ACC112 (cell line): ENCODE measurements around the gene CFAP97D2.
"Not testable (repeated sequence)": the region's sequence is repeated elsewhere in the genome, so short reads cannot be mapped to it uniquely, and the experiment has no call there.

ENCODE experiments used
- H2AFZ ChIP-seq: fragments of 200-600 bp; sonication (generic); one replicate; pipeline ENCODE4 v1.6.0; 2017; ENCODE audit warnings: antibody characterized with exemption, low read length; ENCODE audit not compliant: unreplicated experiment
- H3K27ac ChIP-seq: fragments of 200-600 bp; sonication (generic); 2 replicates; pipeline ENCODE4 v1.5.1; 2014; ENCODE audit warnings: low read depth, mild to moderate bottlenecking, antibody characterized with exemption, low read length, moderate library complexity
- H3K27me3 ChIP-seq: fragments of 200-600 bp; sonication (generic); 2 replicates; pipeline ENCODE4 v1.6.1; 2014; ENCODE audit warnings: mild to moderate bottlenecking, antibody characterized with exemption, low read length, moderate library complexity, mixed read lengths; ENCODE audit not compliant: insufficient read depth
- H3K36me3 ChIP-seq: fragments of 200-600 bp; sonication (generic); 2 replicates; pipeline ENCODE4 v1.6.1; 2016; ENCODE audit warnings: mild to moderate bottlenecking, antibody characterized with exemption, low read length, moderate library complexity, mixed read lengths; ENCODE audit not compliant: insufficient read depth
- H3K4me1 ChIP-seq: fragments of 200-600 bp; sonication (generic); one replicate; pipeline ENCODE4 v1.6.1; 2016; ENCODE audit warnings: low read length, mixed read lengths; ENCODE audit not compliant: insufficient read depth, unreplicated experiment, control insufficient read depth
- H3K4me3 ChIP-seq: fragments of 200-600 bp; sonication (generic); 2 replicates; pipeline ENCODE4 v1.5.1; 2014; ENCODE audit warnings: mild to moderate bottlenecking, low read depth, low read length
- H3K79me2 ChIP-seq: fragments of 200-600 bp; sonication (generic); one replicate; pipeline ENCODE4 v1.6.0; 2016; ENCODE audit warnings: low read length; ENCODE audit not compliant: control insufficient read depth, unreplicated experiment, insufficient read depth

CFAP97D2 gene

DNA sequence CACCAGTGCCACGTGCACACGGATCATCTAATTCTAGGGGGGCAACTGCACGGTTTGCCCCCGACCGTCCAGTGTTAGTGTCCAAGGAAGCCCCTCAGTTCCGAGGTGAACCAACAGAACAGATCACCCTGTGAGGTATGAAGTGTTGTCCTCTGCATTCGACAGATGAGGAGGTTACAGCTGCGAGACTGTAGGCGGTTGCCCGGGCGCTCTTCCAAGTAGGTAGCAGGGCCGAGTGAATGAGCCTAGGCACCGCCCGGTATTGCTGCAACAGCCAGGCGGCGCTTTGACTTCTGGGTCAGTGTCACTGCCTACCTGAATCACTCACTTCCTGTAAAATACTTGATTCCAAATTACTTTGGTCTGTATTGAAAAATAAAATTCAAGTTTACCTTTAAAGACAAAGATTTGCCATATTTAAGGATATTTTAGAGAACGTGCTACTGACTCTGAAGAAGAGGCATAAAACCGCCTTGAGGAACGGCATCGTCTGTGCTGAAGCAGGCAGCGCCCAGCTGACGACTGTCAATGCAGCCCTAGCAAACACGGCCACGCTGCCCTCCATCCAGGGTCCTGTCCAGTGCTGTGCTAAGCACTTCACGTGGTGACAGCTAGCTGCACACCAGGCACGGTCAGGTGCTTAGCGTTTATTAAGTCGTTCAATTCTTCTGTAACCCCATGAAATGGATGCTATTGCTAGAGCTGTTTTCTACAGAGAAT lies 27.3 kb upstream of the CFAP97D2 start:
- Histone ChIP-seq H3K4me3 (no peak overlapping the region), H3K4me1 (no peaks in the 10 kb centered on the region), H3K27ac (no peak overlapping the region)

DNA sequence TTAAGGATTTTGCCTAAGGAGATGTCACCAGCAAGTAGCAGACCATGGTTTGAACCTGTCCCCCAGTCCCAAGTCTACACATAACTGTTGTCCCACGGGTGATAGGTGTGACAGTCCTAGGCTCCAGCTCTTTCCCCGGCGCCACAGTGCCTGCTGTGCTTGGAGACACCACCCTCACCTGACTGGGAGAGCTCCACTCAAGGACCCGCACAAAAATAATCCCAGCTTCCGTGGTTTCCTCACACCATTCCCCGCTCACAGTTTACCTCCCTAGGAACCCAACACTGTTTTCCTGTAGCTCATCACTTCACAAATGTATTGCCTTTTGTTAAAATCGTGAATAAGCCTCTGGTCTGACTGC lies 26.8 kb upstream of the CFAP97D2 start:
- H3K4me3 ChIP-seq = no peak overlapping the region
- H3K36me3 ChIP-seq = no peaks in the 10 kb centered on the region
- no peaks in the 10 kb centered on the region for H3K79me2 ChIP-seq
- no peak overlapping the region for H3K27ac ChIP-seq
- peaks cover 3% of the 10 kb centered on the region; the same call in 1 of the 2 replicates for H3K27me3 ChIP-seq
- no peak overlapping the region for H2AFZ ChIP-seq
- no peaks in the 10 kb centered on the region for H3K4me1 ChIP-seq

More for the DNA sequence above, 27.3 kb upstream of the CFAP97D2 start:
- no peaks in the 10 kb centered on the region for H3K79me2 ChIP-seq
- no peak overlapping the region for H2AFZ ChIP-seq
- no peaks in the 10 kb centered on the region for H3K36me3 ChIP-seq
- H3K27me3 ChIP-seq = peaks cover 3% of the 10 kb centered on the region; the same call in 1 of the 2 replicates

DNA sequence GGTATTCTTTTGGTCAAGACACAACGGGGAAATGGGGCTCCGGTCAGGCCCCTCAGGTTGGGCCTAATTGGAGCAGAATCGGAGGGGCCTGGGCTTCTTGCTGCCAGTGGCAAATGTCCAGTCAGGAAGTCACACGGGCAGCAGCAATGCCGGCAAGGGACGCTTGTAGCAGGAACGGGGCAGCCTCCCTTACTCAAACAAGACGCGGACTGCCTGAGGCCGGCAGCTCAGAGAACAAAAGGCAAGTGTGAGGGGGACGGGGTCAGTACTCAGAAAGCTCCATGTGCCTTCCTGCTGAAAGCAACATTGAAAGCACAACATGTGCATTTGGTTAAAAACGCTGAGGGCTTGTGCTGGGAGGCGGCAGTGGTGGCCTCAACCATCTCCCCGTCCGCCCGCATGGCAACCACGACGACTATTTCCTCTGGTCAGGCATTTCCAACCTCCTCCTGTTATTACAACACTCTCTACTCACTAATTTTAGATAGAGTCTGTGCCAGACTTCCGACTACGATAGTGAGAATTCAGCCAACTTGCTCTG lies 26.2 kb upstream of the CFAP97D2 start:
- Histone ChIP-seq H3K4me1 (no peaks in the 10 kb centered on the region), H2AFZ (no peak overlapping the region), H3K27ac (no peak overlapping the region), H3K4me3 (no peak overlapping the region), H3K79me2 (no peaks in the 10 kb centered on the region), H3K27me3 (peaks cover 3% of the 10 kb centered on the region; the same call in 1 of the 2 replicates), H3K36me3 (no peaks in the 10 kb centered on the region)

DNA sequence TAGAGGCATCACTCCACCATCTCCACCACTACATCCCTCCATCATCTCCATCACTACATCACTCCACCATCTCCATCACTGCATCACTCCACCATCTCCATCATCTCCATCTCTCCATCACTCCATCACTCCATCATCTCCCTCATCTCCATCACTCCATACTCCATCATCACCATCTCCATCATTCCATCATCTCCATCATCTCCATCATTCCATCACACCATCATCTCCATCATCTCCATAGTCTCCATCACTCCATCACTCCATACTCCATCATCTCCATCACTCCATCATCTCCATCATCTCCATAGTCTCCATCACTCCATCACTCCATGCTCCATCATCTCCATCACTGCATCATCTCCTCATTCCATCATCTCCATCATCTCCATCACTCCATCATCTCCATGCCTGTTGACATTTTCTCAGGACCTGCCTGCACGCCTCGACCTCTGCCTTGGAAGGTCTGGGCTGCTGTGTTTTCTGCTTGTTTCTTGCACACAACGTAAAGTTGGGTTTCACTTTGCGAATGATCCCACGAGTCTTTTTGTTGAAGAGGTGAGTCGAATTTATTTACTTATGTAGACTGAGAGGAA lies 25.5 kb upstream of the CFAP97D2 start:
- no peaks in the 10 kb centered on the region for H3K79me2 ChIP-seq
- H3K4me3 ChIP-seq = no peak overlapping the region
- no peaks in the 10 kb centered on the region for H3K36me3 ChIP-seq
- no peak overlapping the region for H2AFZ ChIP-seq
- H3K4me1 ChIP-seq = no peaks in the 10 kb centered on the region
- no peak overlapping the region for H3K27ac ChIP-seq
- H3K27me3 ChIP-seq = peaks cover 3% of the 10 kb centered on the region; the same call in 1 of the 2 replicates

DNA sequence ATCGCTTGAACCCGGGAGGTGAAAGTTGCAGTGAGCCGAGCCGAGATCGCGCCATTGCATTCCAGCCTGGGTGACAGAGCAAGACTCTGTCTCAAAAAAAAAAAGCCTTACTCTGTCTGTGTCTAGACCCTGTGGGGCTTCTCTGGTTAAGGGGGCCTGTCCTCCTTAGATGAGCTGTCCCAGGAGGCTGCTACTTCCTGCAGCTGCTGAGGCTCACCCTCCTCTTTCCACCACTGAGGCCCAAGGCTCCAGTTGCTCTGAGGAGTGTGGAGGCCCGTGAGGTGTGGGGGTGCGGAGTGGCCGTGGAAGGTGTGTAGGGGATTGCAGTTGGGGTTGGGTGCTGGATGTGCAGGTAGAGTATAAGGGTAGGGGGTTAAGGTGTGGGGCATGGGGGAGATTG lies 24.6 kb upstream of the CFAP97D2 start:
- Histone ChIP-seq H2AFZ (no peak overlapping the region), H3K36me3 (no peaks in the 10 kb centered on the region), H3K27me3 (peaks cover 3% of the 10 kb centered on the region; the same call in 1 of the 2 replicates), H3K79me2 (no peaks in the 10 kb centered on the region), H3K4me3 (no peak overlapping the region), H3K4me1 (no peaks in the 10 kb centered on the region), H3K27ac (no peak overlapping the region)

DNA sequence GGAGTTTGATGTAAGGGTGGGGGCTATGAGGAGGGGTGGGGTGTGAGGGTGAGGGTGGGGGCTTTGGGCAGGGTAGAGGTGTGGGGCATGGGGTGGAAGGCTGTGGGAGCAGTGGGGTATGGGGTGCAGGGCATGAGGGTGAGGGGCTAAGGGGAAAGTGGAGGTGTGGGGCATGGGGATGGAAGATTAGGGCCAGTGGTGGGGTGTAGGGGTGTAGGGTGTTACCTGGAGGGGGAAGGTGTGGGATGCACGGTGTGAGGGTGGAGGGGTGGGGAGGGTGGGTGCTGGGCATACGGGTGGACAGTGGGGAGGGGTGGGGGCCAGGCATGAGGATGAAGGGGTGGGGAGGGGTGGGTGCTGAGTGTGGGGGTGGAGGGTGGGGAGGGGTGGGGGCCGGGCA lies 23.7 kb upstream of the CFAP97D2 start:
- no peak overlapping the region for H3K4me3 ChIP-seq
- H3K4me1 ChIP-seq = no peaks in the 10 kb centered on the region
- H3K36me3 ChIP-seq = no peaks in the 10 kb centered on the region
- no peak overlapping the region for H2AFZ ChIP-seq
- H3K27ac ChIP-seq = no peak overlapping the region
- no peaks in the 10 kb centered on the region for H3K79me2 ChIP-seq
- H3K27me3 ChIP-seq = peaks cover 3% of the 10 kb centered on the region; the same call in 1 of the 2 replicates

DNA sequence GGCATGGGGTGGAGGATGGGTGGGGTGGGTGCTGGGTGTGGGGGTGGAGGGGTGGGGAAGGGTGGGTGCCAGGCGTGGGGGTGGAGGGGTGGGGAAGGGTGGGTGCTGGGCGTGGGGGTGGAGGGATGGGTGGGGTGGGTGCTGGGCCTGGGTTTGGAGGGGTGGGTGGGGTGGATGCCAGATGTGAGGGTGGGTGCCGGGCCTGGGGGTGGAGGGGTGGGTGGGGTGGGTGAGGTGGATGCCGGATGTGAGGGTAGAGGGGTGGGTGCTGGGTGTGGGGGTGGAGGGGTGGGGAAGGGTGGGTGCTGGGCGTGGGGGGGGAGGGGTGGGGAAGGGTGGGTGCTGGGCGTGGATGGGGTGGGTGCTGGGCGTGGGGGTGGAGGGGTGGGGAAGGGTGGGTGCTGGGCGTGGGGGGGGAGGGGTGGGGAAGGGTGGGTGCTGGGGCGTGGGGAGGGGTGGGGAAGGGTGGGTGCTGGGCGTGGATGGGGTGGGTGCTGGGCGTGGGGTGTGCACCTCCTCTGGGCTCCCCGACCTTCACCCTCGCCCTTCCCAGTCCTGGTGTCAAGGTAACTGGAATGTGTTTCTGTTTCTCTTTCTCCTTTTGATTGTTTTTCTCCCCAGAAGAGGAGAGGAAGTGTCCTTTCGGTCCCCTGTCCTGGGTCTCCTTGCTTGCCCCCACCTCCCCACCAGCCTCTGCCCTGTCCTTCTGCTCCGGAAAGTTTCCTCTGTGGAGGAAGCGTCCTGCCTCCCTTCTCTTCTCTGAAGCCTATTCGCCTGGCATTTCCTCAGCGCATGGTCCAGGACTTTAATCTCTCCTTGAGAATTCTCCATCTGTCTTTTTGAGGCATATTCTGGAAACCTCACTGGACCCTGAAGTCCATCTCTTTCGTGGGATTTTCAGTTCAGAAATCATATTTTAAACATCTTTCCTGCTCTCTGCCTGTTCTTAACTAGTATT lies 22.9 kb upstream of the CFAP97D2 start:
- Histone ChIP-seq H3K27ac (no peak overlapping the region), H2AFZ (no peak overlapping the region)

DNA sequence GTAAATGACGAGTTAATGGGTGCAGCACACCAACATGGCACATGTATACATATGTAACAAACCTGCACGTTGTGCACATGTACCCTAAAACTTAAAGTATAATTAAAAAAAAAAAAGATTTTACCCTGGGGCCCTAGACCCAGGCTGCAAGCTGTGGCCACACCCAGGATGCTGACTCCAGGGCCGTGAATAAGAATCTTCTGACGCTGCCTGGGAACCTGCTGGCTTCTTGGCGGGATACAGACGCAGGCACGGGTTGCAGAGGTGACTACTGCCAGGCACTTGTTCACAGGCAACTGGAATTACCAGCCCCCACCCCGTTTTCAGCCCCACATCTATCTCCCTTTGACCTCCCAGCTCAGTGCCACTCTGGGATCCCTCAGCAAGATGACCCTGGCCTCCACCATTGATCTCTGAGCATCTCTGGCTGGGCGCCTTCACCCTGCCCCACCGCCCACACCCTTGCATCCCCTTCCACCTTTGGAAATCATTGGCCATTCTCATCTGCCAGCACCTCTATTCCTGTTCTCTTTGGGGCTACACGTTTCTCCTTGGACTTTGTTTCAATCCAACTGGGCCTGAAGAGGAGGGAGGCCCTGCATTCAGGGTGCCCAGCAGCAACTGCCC lies 21.1 kb upstream of the CFAP97D2 start:
- H3K79me2 ChIP-seq = no peaks in the 10 kb centered on the region
- no peak overlapping the region for H3K27ac ChIP-seq
- H2AFZ ChIP-seq = no peak overlapping the region
- no peak overlapping the region for H3K4me3 ChIP-seq
- peaks cover 5% of the 10 kb centered on the region for H3K4me1 ChIP-seq
- H3K36me3 ChIP-seq = no peaks in the 10 kb centered on the region
- peaks cover 3% of the 10 kb centered on the region; the same call in 1 of the 2 replicates for H3K27me3 ChIP-seq

More for the DNA sequence above, 22.9 kb upstream of the CFAP97D2 start:
- no peaks in the 10 kb centered on the region for H3K79me2 ChIP-seq
- H3K36me3 ChIP-seq = no peaks in the 10 kb centered on the region
- H3K27me3 ChIP-seq = peaks cover 3% of the 10 kb centered on the region; the same call in 1 of the 2 replicates
- H3K4me3 ChIP-seq = no peak overlapping the region
- H3K4me1 ChIP-seq = no peaks in the 10 kb centered on the region

DNA sequence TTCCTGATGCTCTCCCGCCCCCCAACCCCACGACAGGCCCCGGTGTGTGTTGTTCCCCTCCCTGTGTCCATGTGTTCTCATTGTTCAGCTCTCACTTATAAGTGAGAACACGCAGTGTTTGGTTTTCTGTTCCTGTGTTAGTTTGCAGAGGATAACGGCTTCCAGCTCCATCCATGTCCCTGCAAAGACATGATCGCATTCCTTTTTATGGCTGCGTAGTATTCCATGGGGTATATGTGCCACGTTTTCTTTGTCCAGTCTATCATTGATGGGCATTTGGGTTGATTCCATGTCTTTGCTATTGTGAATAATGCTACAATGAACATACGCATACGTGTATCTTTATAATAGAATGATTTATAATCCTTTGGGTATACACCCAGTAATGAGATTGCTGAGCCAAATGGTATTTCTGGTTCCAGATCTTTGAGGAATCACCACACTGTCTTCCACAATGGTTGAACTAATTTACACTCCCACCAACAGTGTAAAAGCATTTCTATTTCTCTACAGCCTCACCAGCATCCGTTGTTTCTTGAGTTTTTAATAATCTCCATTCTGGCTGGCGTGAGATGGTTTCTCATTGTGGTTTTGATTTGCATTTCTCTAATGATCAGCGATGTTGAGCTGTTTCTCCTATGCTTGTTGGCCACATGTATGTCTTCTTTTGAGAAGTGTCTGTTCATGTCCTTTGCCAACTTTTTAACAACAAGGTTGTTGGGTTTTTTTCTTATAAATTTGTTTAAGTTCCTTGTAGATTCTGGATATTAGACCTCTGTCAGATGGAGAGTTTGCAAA lies 20.0 kb upstream of the CFAP97D2 start:
- not testable (repeated sequence) for H3K27me3 ChIP-seq, H3K36me3 ChIP-seq, H3K4me3 ChIP-seq, H3K27ac ChIP-seq, H3K79me2 ChIP-seq, H3K4me1 ChIP-seq, H2AFZ ChIP-seq
